D721Med (cell line): ENCODE data around the gene AMMECR1L.
"Not testable (repeated sequence)": the region's sequence is repeated elsewhere in the genome, so short reads cannot be mapped to it uniquely, and the experiment has no call there.

Source experiments
- DNase-seq: peaks from one replicate; pipeline ENCODE4 v3.0.0; 2011; ENCODE audit warnings: low spot score; ENCODE audit not compliant: insufficient read length
- FAIRE-seq: peaks from 2 replicates; lab custom pipeline; 2011; peaks lifted over from hg19 to GRCh38; lab: Jason Lieb, UNC
- TF ChIP-seq, protein P1 (sequence below): IDR thresholded peaks from 2 replicates; pipeline ENCODE4 v1.5.1; 2012; ENCODE audit warnings: mild to moderate bottlenecking, control low read depth; ENCODE audit not compliant: insufficient read depth; ENCODE audit errors: missing control alignments

AMMECR1L gene

DNA sequence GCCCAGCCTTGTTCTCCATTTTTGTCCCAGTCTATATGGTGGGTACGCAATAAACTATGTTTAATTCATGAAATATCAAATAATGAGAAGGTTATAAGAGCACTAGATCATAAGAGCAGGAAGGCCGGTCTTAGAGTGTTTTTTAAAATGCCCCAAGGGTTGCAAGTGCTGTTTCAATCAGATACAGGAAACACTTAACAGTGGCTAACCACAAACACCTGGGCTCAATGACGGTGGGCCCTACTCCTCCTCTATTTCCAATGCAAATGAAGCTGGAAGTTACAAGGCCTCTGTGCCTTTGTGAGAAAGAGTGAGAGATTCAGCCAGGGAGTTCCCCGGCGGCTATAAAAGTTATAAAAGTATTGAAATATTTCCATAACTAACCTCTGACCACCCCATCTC is 55.9 kb downstream of the AMMECR1L start:
- DNase-seq (no peak), FAIRE-seq (no peak)
- TF ChIP-seq, protein P1, sequence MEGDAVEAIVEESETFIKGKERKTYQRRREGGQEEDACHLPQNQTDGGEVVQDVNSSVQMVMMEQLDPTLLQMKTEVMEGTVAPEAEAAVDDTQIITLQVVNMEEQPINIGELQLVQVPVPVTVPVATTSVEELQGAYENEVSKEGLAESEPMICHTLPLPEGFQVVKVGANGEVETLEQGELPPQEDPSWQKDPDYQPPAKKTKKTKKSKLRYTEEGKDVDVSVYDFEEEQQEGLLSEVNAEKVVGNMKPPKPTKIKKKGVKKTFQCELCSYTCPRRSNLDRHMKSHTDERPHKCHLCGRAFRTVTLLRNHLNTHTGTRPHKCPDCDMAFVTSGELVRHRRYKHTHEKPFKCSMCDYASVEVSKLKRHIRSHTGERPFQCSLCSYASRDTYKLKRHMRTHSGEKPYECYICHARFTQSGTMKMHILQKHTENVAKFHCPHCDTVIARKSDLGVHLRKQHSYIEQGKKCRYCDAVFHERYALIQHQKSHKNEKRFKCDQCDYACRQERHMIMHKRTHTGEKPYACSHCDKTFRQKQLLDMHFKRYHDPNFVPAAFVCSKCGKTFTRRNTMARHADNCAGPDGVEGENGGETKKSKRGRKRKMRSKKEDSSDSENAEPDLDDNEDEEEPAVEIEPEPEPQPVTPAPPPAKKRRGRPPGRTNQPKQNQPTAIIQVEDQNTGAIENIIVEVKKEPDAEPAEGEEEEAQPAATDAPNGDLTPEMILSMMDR, result no peak

DNA sequence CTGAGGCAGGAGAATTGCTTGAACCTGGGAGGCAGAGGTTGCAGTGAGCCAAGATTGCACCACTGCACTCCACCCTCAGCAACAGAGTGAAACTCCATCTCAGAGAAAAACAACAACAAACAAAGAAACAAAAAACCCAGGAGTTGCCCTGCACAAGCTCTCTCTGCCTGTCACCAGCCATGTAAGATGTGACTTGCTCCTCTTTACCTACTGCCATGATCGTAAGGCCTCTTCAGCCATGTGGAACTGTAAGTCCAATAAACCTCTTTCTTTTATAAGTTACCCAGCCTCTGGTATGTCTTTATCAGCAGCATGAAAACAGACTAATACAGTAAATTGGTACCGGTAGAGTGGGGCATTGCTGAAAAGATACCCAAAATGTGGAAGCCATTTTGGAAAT is 59.0 kb downstream of the AMMECR1L start:
- FAIRE-seq, result not testable (repeated sequence)

DNA sequence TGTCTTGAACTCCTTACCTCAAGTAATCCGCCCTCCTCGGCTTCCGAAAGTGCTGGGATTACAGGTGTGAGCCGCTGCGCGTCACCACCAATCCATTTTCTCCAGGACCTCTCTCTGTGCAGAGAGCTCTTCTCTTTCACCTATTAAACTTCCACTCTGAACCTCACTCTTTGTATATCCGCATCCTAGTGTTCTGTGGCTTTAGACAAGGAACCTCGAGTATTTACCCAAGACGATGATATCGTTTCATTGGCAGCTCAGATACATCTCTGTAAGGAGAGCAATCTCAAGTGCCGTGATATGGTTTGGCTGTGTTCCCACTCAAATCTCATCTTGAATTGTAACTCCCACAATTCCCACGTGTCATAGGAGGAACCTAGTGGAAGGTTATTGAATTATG is 59.7 kb downstream of the AMMECR1L start:
- FAIRE-seq, result no peak
- TF ChIP-seq, protein P1, result no peak

More for the DNA sequence above, 59.0 kb downstream of the AMMECR1L start:
- not testable (repeated sequence) for DNase-seq

DNA sequence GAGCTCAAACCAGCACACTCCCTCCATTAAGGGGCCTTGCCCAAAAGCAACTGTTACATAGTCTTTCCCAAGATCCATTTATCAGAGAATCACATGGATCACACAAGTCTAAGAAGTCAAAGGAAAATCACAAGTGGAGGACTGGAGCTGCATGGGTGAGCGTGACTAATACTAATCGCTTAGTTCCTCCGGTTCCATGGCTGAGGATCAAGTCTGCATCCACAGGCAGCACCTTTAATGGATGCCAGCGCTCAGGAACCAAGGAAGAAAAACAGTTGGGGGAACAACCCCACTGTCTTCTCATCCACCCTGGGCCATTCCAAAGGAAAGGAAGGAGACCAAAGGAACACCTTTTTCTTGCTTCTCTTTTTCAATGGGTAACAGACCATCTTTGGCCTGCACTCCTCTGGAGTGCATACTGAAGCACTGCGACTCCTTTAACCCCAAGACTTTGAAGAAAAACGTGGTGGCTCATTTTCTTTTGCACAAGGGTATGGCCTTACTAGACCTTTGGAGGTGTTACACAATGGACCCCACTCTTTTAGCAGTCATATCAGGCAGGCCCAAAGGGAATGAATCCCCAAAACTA is 65.6 kb downstream of the AMMECR1L start:
- FAIRE-seq, result no peak
- TF ChIP-seq, protein P1, result no peak
- no peak for DNase-seq

More for the DNA sequence above, 59.7 kb downstream of the AMMECR1L start:
- DNase-seq, result no peak

DNA sequence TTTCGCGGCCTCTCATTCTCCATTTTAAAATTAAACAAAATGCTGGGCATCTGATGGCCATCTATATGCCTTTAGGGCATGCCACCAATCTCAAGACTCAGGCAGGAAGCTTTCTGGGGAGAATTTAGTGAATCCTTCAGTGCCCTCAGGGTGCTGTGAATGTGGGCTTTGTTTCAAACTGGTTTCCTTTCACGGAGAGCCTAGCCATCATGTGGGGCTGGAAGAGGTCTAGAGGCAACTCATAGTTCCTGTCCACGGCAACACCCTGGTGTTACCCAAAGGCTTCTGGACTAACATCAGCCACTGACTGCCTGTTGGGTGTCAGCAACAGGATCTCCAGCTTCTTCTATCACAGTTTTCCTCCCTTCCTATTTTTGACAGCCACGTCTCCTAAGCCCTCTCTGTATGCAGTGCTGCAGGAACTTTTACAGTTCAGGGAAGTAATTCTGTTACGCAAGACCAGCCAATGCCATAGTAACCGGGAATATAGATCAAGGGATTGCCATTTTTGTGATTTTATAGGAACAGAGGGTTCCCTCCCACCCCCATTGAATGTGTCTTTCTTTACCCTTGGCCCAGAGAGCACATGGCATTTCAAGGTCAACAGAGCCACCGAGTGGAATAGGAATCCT is 66.8 kb downstream of the AMMECR1L start:
- FAIRE-seq (no peak), DNase-seq (no peak)
- TF ChIP-seq, protein P1, result no peak

DNA sequence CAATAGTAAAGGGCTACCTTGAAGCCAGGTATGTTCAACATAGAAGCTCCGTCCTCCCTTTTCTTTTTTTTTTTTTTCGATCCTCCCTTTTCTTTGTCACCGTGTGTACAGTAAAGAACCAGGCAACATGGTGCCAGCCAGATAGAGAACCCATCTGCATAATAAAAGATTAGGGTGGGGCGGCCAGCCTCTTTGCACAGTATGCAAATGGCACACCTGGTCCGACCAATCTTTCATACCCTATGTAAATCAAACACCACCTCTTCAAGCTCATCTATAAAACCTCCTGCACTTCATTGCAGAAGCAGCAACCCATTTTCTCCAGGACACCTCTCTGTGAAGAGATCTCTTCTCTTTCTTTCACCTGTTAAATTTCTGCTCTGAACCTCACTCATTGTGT is 67.5 kb downstream of the AMMECR1L start:
- no peak for FAIRE-seq
- no peak for DNase-seq
- TF ChIP-seq, protein P1, result no peak

DNA sequence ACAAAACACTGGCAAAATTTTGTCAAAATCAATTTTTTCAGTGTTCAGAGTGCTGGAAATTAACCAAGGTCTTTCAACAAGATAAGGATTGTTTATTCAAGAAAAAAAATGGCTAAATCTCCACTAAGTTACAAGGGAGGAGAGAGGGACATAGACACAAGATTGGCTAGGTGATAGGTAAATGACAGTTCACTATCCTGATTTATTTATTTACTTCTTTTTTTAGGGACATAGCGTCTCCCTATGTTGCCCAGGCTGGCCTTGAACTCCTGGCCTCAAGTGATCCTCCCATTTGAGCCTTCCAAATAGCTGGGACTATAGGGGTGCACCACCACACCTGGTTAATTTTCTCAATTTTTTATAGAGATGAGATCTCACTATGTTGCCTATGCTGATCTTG is 71.1 kb downstream of the AMMECR1L start:
- DNase-seq (no peak), FAIRE-seq (no peak)
- TF ChIP-seq, protein P1, result no peak

DNA sequence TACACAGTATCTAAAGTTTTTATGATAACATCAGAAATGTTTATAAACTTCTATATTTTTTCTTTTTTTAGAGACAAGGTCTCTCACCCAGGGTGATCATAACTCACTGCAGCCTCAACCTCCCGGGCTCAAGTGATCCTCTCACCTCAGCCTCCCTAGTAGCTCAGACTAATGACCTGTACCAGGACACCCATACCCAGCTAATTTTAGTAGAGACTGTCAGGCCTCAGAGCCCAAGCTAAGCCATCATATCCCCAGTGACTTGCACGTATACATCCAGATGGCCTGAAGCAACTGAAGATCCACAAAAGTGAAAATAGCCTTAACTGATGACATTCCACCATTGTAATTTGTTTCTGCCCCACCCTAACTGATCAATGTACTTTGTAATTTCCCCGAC is 73.3 kb downstream of the AMMECR1L start:
- FAIRE-seq, DNase-seq: not testable (repeated sequence)
